WTC11 (cell line): ENCODE measurements around the gene CRYZL1. TPM values are rescaled to one million over a fixed set of nuclear protein-coding genes. Genes with fewer than 3 reads are reported as not detected.

ENCODE experiments used
- ATAC-seq: fragments of 200-7000 bp; cut with Tn5 transposase; 2 replicates; pipeline ENCODE4 v1.10.0; 2021; ENCODE audit warnings: mild to moderate bottlenecking, moderate library complexity
- CTCF ChIA-PET: fragments of 300-600 bp; sonication (Branson Sonifier 250); formaldehyde crosslinking; loops from one replicate; lab custom pipeline; 2021; ENCODE audit warnings: antibody characterized with exemption; lab: Charles Lee
- POLR2A ChIA-PET: fragments of 350-600 bp; sonication (Branson Sonifier 250); formaldehyde crosslinking; loops from one replicate; lab custom pipeline; 2021; ENCODE audit warnings: antibody characterized with exemption; lab: Charles Lee
- DNase-seq: peaks from one replicate; pipeline ENCODE4 v3.0.0; 2021; ENCODE audit warnings: low spot score
- H3K27ac Mint-ChIP-seq: 2 replicates; pipeline ENCODE4 v1.8.0; 2021; ENCODE audit warnings: mixed read lengths
- H3K27me3 Mint-ChIP-seq: 2 replicates; pipeline ENCODE4 v1.8.0; 2021; ENCODE audit warnings: low read depth, mild to moderate bottlenecking, moderate library complexity, mixed read lengths
- H3K36me3 Mint-ChIP-seq: 2 replicates; pipeline ENCODE4 v1.8.0; 2021; ENCODE audit warnings: mixed read lengths
- H3K4me1 Mint-ChIP-seq: 2 replicates; pipeline ENCODE4 v1.8.0; 2022; ENCODE audit warnings: mixed read lengths
- H3K4me3 Mint-ChIP-seq: 2 replicates; pipeline ENCODE4 v1.8.0; 2021; ENCODE audit warnings: mild to moderate bottlenecking, moderate library complexity, mixed read lengths
- H3K9me3 Mint-ChIP-seq: 2 replicates; pipeline ENCODE4 v1.8.0; 2021; ENCODE audit warnings: mixed read lengths
- AFF4 ChIP-seq: sonication (generic); formaldehyde crosslinking; IDR thresholded peaks from 2 replicates; pipeline ENCODE4 v1.8.1; 2023; ENCODE audit warnings: mild to moderate bottlenecking, missing genetic modification reagents, borderline replicate concordance
- ATF2 ChIP-seq: sonication (generic); formaldehyde crosslinking; IDR thresholded peaks from 2 replicates; pipeline ENCODE4 v1.8.1; 2022; ENCODE audit warnings: low read depth, missing genetic modification reagents, borderline replicate concordance
- CREM ChIP-seq: sonication (generic); formaldehyde crosslinking; IDR thresholded peaks from 2 replicates; pipeline ENCODE4 v1.8.1; 2022; ENCODE audit warnings: mild to moderate bottlenecking, missing genetic modification reagents, moderate library complexity
- FOXP1 ChIP-seq: sonication (generic); formaldehyde crosslinking; IDR thresholded peaks from 2 replicates; pipeline ENCODE4 v1.8.0; 2022; ENCODE audit warnings: missing genetic modification reagents, mild to moderate bottlenecking, moderate library complexity, borderline replicate concordance
- GRHL2 ChIP-seq: fragments of 250-450 bp; sonication (Bioruptor Pico); IDR thresholded peaks from 2 replicates; pipeline ENCODE4 v1.8.0; 2022; ENCODE audit warnings: mild to moderate bottlenecking, moderate library complexity; ENCODE audit not compliant: insufficient replicate concordance, severe bottlenecking
- IRF1 ChIP-seq: sonication (generic); formaldehyde crosslinking; IDR thresholded peaks from 2 replicates; pipeline ENCODE4 v1.8.0; 2023; ENCODE audit warnings: missing genetic modification reagents
- MAX ChIP-seq: sonication (generic); formaldehyde crosslinking; IDR thresholded peaks from 2 replicates; pipeline ENCODE4 v1.8.0; 2022; ENCODE audit warnings: mild to moderate bottlenecking, missing genetic modification reagents
- NFYB ChIP-seq: sonication (generic); formaldehyde crosslinking; conservative IDR thresholded peaks from 2 replicates; pipeline ENCODE4 v1.8.0; 2022; ENCODE audit warnings: low read depth, missing genetic modification reagents
- NR1H2 ChIP-seq: sonication (generic); formaldehyde crosslinking; IDR thresholded peaks from 2 replicates; pipeline ENCODE4 v1.9.0; 2021; ENCODE audit warnings: mild to moderate bottlenecking, moderate library complexity, missing genetic modification reagents
- NR3C1 ChIP-seq: sonication (generic); formaldehyde crosslinking; conservative IDR thresholded peaks from 2 replicates; pipeline ENCODE4 v1.8.1; 2023; ENCODE audit warnings: low read depth, mild to moderate bottlenecking, missing genetic modification reagents
- PRDM15 ChIP-seq: sonication (generic); formaldehyde crosslinking; IDR thresholded peaks from 2 replicates; pipeline ENCODE4 v1.8.0; 2022; ENCODE audit warnings: missing genetic modification reagents
- PRRX2 ChIP-seq: fragments of 250-450 bp; sonication (Bioruptor Pico); IDR thresholded peaks from 2 replicates; pipeline ENCODE4 v1.8.0; 2021; ENCODE audit warnings: mild to moderate bottlenecking
- RELA ChIP-seq: sonication (generic); formaldehyde crosslinking; IDR thresholded peaks from 2 replicates; pipeline ENCODE4 v1.8.1; 2022; ENCODE audit warnings: missing genetic modification reagents, mild to moderate bottlenecking, borderline replicate concordance
- SOX15 ChIP-seq: fragments of 250-450 bp; sonication (Bioruptor Pico); IDR thresholded peaks from 2 replicates; pipeline ENCODE4 v1.9.0; 2021; ENCODE audit warnings: mild to moderate bottlenecking
- TCF7 ChIP-seq: sonication (generic); formaldehyde crosslinking; IDR thresholded peaks from 2 replicates; pipeline ENCODE4 v1.8.0; 2022; ENCODE audit warnings: mild to moderate bottlenecking, low read depth, missing genetic modification reagents, moderate library complexity
- TP53 ChIP-seq: sonication (generic); formaldehyde crosslinking; IDR thresholded peaks from 2 replicates; pipeline ENCODE4 v1.8.1; 2023; ENCODE audit warnings: mild to moderate bottlenecking, missing genetic modification reagents
- ZNF138 ChIP-seq: sonication (generic); formaldehyde crosslinking; conservative IDR thresholded peaks from 2 replicates; pipeline ENCODE4 v1.8.1; 2022; ENCODE audit warnings: mild to moderate bottlenecking, moderate library complexity, missing genetic modification reagents
- ZNF423 ChIP-seq: fragments of 250-450 bp; sonication (Bioruptor Pico); IDR thresholded peaks from 2 replicates; pipeline ENCODE4 v2.1.2; 2022; ENCODE audit warnings: mild to moderate bottlenecking, moderate library complexity
- ZNF532 ChIP-seq: fragments of 250-450 bp; sonication (Bioruptor Pico); IDR thresholded peaks from 2 replicates; pipeline ENCODE4 v1.9.0; 2021; ENCODE audit warnings: mild to moderate bottlenecking, borderline replicate concordance
- total RNA-seq: library from RNA; stranded (reverse); gene quantifications from 3 replicates; pipeline ENCODE4 v1.2.3, GENCODE V29; 2021
- TF ChIP-seq, protein P1 (sequence below): sonication (generic); formaldehyde crosslinking; IDR thresholded peaks from 2 replicates; pipeline ENCODE4 v1.8.1; 2023; ENCODE audit warnings: mild to moderate bottlenecking, moderate library complexity, missing genetic modification reagents

CRYZL1 gene
- total RNA-seq, 1 experiment from 2014 or later = 21.9 TPM

GRCh38 chr21:33619726-33620125 lies 21.8 kb downstream of the CRYZL1 start:
- no peak overlapping the region for H3K27ac Mint-ChIP-seq
- peaks cover 28% of the 10 kb centered on the region for H3K36me3 Mint-ChIP-seq
- ChIA-PET CTCF (interaction anchor here (1.3 kb wide), 1 partner anchor 14 kb away, joined by 5 read pairs; no protein-coding TSS in a partner anchor), POLR2A (no interaction called here)
- H3K27me3 Mint-ChIP-seq = no peaks in the 10 kb centered on the region
- TF ChIP-seq, protein P1, sequence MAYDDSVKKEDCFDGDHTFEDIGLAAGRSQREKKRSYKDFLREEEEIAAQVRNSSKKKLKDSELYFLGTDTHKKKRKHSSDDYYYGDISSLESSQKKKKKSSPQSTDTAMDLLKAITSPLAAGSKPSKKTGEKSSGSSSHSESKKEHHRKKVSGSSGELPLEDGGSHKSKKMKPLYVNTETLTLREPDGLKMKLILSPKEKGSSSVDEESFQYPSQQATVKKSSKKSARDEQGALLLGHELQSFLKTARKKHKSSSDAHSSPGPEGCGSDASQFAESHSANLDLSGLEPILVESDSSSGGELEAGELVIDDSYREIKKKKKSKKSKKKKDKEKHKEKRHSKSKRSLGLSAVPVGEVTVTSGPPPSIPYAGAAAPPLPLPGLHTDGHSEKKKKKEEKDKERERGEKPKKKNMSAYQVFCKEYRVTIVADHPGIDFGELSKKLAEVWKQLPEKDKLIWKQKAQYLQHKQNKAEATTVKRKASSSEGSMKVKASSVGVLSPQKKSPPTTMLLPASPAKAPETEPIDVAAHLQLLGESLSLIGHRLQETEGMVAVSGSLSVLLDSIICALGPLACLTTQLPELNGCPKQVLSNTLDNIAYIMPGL = no peak
- TF ChIP-seq GRHL2 (CRISPR knock-in tag) = no peak
- no peak for TF ChIP-seq IRF1
- TF ChIP-seq TCF7 (CRISPR knock-in tag) = no peak
- TF ChIP-seq SOX15 (CRISPR knock-in tag) = no peak
- TF ChIP-seq FOXP1 = no peak
- no peak for TF ChIP-seq NR1H2
- no peak for TF ChIP-seq RELA (CRISPR knock-in tag)
- TF ChIP-seq ZNF138 (CRISPR knock-in tag) = no peak
- no peak for TF ChIP-seq PRDM15 (CRISPR knock-in tag)
- no peak for TF ChIP-seq AFF4 (CRISPR knock-in tag)
- no peak for TF ChIP-seq CREM (CRISPR knock-in tag)
- no peak for TF ChIP-seq ATF2
- no peak for TF ChIP-seq MAX (CRISPR knock-in tag)
- TF ChIP-seq TP53 = no peak
- TF ChIP-seq PRRX2 (CRISPR knock-in tag) = no peak
- no peak for TF ChIP-seq NFYB
- TF ChIP-seq ZNF532 (CRISPR knock-in tag) = no peak
- TF ChIP-seq ZNF423 = no peak
- no peak for TF ChIP-seq NR3C1 (CRISPR knock-in tag)
- H3K4me1 Mint-ChIP-seq = peaks cover 16% of the 10 kb centered on the region
- no peaks in the 10 kb centered on the region for H3K9me3 Mint-ChIP-seq
- ATAC-seq (no peak), DNase-seq (no peak)
- H3K4me3 Mint-ChIP-seq = no peak overlapping the region
